Prostate gland (tissue), 2 donors: ENCODE data around the gene FBXW8.

Source experiments
- CTCF ChIP-seq, 4 experiments: fragments of 200-600 bp in 2 of 4; fragments of 450-650 bp in 2 of 4; sonication (generic) in 2 of 4; IDR thresholded peaks; 1 replicate in 3 of 4; 2 replicates in 1 of 4; pipeline ENCODE4 v1.5.1; 2016 to 2019; ENCODE audit warnings: antibody characterized with exemption in 4 of 4, mild to moderate bottlenecking in 2 of 4, moderate library complexity in 2 of 4
- POLR2AphosphoS5 ChIP-seq: sonication (generic); formaldehyde crosslinking; IDR thresholded peaks from one replicate; pipeline ENCODE4 v1.6.1; 2017; ENCODE audit warnings: antibody characterized with exemption

DNA sequence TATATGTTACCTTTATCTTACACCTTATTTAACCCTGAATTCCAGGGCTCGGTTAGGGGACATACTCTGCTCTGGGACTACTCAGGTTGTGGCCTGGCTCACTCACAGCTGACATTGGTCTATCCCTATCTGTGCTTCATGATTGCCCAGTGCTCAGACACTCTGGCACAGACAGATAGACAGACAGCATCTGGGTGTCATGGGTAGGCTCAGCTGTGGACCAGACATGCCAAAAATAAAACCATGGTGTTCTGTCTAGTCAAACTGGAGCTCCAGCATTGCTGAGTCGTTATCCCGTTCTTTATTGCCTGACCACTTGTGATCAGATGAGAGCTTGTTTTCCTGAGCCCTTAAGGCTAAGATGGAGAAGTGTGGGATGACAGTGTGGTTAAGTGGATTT lies 29.0 kb downstream of the FBXW8 start:
- TF ChIP-seq CTCF (IDR thresholded peaks at IDR 0.05) (no peak), POLR2AphosphoS5 (no peak)
